ENCODE results near the gene LMO2. TPM values are rescaled to one million over a fixed set of nuclear protein-coding genes. Genes with fewer than 3 reads are reported as not detected.

Gene LMO2
- total RNA-seq, 2 donors from 2014 or later = 4.6 to 13.1 TPM

DNA sequence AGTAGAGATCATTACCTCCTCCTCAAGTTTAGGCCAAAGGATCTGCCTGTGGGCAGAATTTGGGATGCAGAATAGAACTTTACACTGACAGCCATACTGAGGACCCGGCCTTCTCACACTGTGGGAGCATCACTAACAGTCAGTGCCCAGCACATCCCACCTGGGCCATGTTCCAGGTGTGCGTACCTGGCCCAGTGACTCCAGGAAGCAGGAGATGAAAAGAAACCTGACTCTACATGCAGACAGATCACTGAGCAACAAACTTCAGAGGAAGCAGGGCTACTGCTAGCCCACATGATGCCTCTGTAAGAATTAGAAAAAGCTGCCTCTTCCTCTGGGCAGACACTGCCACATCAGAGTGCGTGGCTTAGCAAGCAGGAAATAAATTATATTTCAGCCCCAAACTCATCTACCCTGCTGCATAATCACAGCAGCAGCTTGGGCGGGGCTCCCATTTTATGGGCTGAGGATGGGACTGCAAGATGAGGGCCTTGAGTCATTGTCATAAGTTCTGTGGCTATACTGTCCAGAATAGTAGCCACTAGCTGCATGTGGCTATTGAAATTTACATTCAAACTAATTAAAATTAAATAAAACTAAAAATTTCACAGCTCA, 6.0 kb upstream of the LMO2 start:
- Histone ChIP-seq H3K36me3 (no peaks in the 10 kb centered on the region), H3K27ac (no peak overlapping the region), H3K27me3 (no peaks in the 10 kb centered on the region), H3K4me1 (peaks cover 0 to 14% of the 10 kb centered on the region in 2 donors), H3K9me3 (no peaks in the 10 kb centered on the region), H3K4me3 (no peak overlapping the region)
- DNase-seq (ENCODE audit: low spot score) = no peak
- TF ChIP-seq, protein P1, sequence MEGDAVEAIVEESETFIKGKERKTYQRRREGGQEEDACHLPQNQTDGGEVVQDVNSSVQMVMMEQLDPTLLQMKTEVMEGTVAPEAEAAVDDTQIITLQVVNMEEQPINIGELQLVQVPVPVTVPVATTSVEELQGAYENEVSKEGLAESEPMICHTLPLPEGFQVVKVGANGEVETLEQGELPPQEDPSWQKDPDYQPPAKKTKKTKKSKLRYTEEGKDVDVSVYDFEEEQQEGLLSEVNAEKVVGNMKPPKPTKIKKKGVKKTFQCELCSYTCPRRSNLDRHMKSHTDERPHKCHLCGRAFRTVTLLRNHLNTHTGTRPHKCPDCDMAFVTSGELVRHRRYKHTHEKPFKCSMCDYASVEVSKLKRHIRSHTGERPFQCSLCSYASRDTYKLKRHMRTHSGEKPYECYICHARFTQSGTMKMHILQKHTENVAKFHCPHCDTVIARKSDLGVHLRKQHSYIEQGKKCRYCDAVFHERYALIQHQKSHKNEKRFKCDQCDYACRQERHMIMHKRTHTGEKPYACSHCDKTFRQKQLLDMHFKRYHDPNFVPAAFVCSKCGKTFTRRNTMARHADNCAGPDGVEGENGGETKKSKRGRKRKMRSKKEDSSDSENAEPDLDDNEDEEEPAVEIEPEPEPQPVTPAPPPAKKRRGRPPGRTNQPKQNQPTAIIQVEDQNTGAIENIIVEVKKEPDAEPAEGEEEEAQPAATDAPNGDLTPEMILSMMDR (IDR thresholded peaks at IDR 0.05) = no peak

DNA sequence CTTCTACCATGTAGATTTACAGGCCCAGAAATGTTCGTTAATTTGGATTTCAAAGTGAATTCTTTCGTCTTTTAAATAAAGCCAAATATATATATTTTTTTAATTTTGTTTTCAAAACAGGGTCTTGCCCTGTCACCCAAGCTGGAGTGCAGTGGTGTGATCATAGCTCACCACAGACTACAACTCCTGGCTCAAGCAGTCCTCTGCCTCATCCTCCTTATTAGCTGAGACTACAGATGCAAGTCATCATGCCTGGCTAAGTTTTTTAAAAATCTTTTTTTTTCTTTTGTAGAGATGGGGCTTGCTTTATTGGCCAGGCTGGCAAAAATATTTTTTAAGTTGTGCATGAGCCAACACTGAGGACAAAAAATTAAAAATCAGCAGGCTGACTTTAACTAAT, 5.0 kb upstream of the LMO2 start:
- Histone ChIP-seq H3K9me3 (no peaks in the 10 kb centered on the region), H3K4me1 (peaks cover 0 to 14% of the 10 kb centered on the region in 2 donors), H3K27me3 (no peaks in the 10 kb centered on the region), H3K27ac (no peak overlapping the region), H3K36me3 (no peaks in the 10 kb centered on the region), H3K4me3 (no peak overlapping the region)
- TF ChIP-seq, protein P1 (IDR thresholded peaks at IDR 0.05) = no peak
- no peak for DNase-seq (ENCODE audit: low spot score)

DNA sequence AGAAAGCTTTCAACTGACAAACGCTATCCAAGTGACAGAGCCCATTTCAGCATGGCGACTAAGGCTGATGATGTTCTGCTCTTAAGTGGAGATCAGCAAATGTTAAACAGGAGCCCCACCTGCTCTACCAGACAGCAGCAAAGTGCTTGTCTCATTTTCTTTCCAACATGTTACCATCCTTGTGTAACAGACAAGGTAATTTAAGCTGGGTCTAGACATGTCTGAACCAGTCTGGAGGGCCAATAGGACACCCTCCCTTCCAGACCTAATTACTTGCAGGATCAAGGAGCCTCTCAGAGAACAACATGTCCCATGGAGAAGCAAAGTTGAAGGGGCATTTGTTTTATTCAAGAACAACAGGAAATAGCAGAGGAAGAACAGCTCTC, 3.9 kb upstream of the LMO2 start:
- Histone ChIP-seq H3K27ac (no peak overlapping the region), H3K9me3 (no peaks in the 10 kb centered on the region), H3K36me3 (no peaks in the 10 kb centered on the region), H3K27me3 (no peaks in the 10 kb centered on the region), H3K4me3 (no peak overlapping the region), H3K4me1 (peaks cover 0 to 14% of the 10 kb centered on the region in 2 donors)
- DNase-seq (ENCODE audit: low spot score) = no peak
- TF ChIP-seq, protein P1 (IDR thresholded peaks at IDR 0.05) = no peak

DNA sequence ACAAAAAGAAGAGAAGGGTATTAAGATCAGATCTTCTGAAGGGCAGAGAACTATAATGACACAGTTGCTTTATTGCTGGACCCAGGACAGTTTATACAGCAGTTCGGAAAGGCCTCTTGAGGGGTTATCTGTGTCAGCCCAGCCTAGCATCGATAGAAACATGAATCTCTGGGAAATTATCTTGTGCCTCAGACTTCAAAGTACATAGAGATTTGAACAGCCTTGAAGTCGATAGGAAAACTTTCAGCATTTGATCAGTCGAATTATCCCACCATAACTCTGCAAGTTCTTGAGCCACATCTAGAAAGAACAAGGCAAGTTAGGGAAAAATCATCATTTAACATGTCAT, 2.5 kb upstream of the LMO2 start:
- Histone ChIP-seq H3K4me3 (no peak overlapping the region), H3K27ac (no peak overlapping the region), H3K4me1 (peaks cover 0 to 8% of the 10 kb centered on the region in 2 donors), H3K36me3 (no peaks in the 10 kb centered on the region), H3K27me3 (no peaks in the 10 kb centered on the region), H3K9me3 (no peaks in the 10 kb centered on the region)
- no peak for DNase-seq (ENCODE audit: low spot score)
- TF ChIP-seq, protein P1 (IDR thresholded peaks at IDR 0.05) = no peak

DNA sequence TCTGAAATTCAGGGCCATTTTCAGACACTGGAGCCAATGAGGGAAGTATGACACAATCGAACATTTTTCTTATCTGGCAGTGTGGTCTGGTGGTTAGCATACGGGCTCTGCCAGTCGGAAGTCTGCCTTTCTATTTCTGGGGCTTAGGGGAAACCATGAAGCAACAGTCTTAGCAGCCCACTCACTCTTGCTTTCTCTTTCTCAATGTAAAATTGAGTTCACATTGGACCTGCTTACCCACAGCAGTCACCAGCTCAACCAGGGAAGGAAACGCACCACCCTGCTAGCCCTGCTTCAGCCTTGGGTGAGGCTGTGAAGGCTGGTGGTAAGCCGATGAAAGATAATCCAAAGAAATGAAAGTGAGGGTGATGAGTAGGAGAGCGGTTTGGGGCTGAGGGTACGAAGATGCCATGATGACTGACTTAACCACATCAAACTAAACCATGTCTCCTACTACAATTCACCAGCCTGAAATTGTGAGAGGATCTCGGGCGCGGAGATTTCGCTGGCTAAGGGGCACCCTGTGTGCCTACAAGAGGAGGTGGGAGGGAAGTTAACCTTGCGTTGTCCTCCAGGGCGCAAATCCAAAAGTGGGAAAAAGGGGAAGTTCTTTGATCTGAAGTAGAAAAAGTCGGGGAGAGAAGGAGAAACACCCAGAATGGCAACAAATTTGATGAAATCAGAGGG, 2.0 kb upstream of the LMO2 start:
- Histone ChIP-seq H3K27me3 (no peaks in the 10 kb centered on the region), H3K27ac (no peak overlapping the region), H3K9me3 (no peaks in the 10 kb centered on the region), H3K4me3 (no peak overlapping the region), H3K36me3 (no peaks in the 10 kb centered on the region), H3K4me1 (peaks cover 0 to 3% of the 10 kb centered on the region in 2 donors)
- no peak for DNase-seq (ENCODE audit: low spot score)
- TF ChIP-seq, protein P1 (IDR thresholded peaks at IDR 0.05) = no peak
